HEK293T (cell line): ENCODE results near the gene PSD2.

ENCODE experiments used
- CTCF ChIA-PET: fragments of 350-600 bp; formaldehyde crosslinking; extraction: SDS; loops from one replicate; lab custom pipeline; 2021; ENCODE audit warnings: antibody characterized with exemption, inconsistent platforms; lab: Yijun Ruan, JAX
- POLR2A ChIA-PET: fragments of 350-600 bp; formaldehyde crosslinking; extraction: SDS; loops from one replicate; lab custom pipeline; 2020; ENCODE audit warnings: antibody characterized with exemption, inconsistent platforms; lab: Yijun Ruan, JAX
- DNase-seq: peaks from one replicate; pipeline ENCODE4 v3.0.0; 2012; ENCODE audit warnings: mixed read lengths; ENCODE audit errors: extremely low spot score
- ARNT ChIP-seq: fragments of 450-650 bp; IDR thresholded peaks from 2 replicates; pipeline ENCODE4 v1.6.1; 2017; ENCODE audit warnings: mild to moderate bottlenecking
- BHLHE40 ChIP-seq: fragments of 450-650 bp; IDR thresholded peaks from 2 replicates; pipeline ENCODE4 v1.6.1; 2016; ENCODE audit warnings: mild to moderate bottlenecking, moderate library complexity, borderline replicate concordance
- CTBP1 ChIP-seq: fragments of 450-650 bp; IDR thresholded peaks from 2 replicates; pipeline ENCODE4 v1.6.1; 2016; ENCODE audit warnings: borderline replicate concordance
- ELF4 ChIP-seq: fragments of 450-650 bp; IDR thresholded peaks from 2 replicates; pipeline ENCODE4 v1.6.1; 2017; ENCODE audit warnings: antibody characterized with exemption
- FOXA1 ChIP-seq: fragments of 450-650 bp; IDR thresholded peaks from 2 replicates; pipeline ENCODE4 v1.6.1; 2016; ENCODE audit warnings: mild to moderate bottlenecking
- FOXK2 ChIP-seq: fragments of 450-650 bp; IDR thresholded peaks from 2 replicates; pipeline ENCODE4 v1.6.1; 2016; ENCODE audit warnings: mild to moderate bottlenecking
- FOXM1 ChIP-seq: fragments of 450-650 bp; IDR thresholded peaks from 2 replicates; pipeline ENCODE4 v1.6.1; 2017; ENCODE audit warnings: mild to moderate bottlenecking, borderline replicate concordance
- HDGF ChIP-seq: fragments of 450-650 bp; IDR thresholded peaks from 2 replicates; pipeline ENCODE4 v1.6.1; 2017; ENCODE audit warnings: antibody characterized with exemption, borderline replicate concordance
- L3MBTL2 ChIP-seq: fragments of 450-650 bp; conservative IDR thresholded peaks from 2 replicates; pipeline ENCODE4 v1.6.1; 2016; ENCODE audit warnings: mild to moderate bottlenecking
- LEF1 ChIP-seq: fragments of 450-650 bp; IDR thresholded peaks from 2 replicates; pipeline ENCODE4 v1.6.1; 2017; ENCODE audit warnings: mild to moderate bottlenecking, borderline replicate concordance
- NFRKB ChIP-seq: fragments of 450-650 bp; IDR thresholded peaks from 2 replicates; pipeline ENCODE4 v1.6.1; 2016; ENCODE audit warnings: mild to moderate bottlenecking, moderate library complexity
- PKNOX1 ChIP-seq: fragments of 450-650 bp; IDR thresholded peaks from 2 replicates; pipeline ENCODE4 v1.6.1; 2016
- SP1 ChIP-seq: fragments of 450-650 bp; IDR thresholded peaks from 2 replicates; pipeline ENCODE4 v1.6.1; 2017
- SUZ12 ChIP-seq: fragments of 450-650 bp; IDR thresholded peaks from 2 replicates; pipeline ENCODE4 v1.6.1; 2016; ENCODE audit warnings: mild to moderate bottlenecking
- TARDBP ChIP-seq: fragments of 450-650 bp; IDR thresholded peaks from 2 replicates; pipeline ENCODE4 v1.6.1; 2016
- ZNF384 ChIP-seq: fragments of 450-650 bp; IDR thresholded peaks from 2 replicates; pipeline ENCODE4 v1.6.1; 2016

Gene PSD2

GRCh38 chr5:139849942-139850341 is 54.3 kb downstream of the PSD2 start:
- ChIA-PET CTCF (interaction anchor here (0.7 to 2.3 kb wide), 4 partner anchors 62 to 292 kb away, joined by 3 to 16 read pairs (median 8); no protein-coding TSS in a partner anchor), POLR2A (no interaction called here)
- no peak for TF ChIP-seq TARDBP
- TF ChIP-seq NFRKB = no peak
- no peak for TF ChIP-seq PKNOX1
- TF ChIP-seq FOXK2 = no peak
- TF ChIP-seq ARNT = no peak
- no peak for TF ChIP-seq SP1
- TF ChIP-seq ELF4 = no peak
- no peak for DNase-seq

GRCh38 chr5:139850423-139851016 is 54.9 kb downstream of the PSD2 start:
- CTCF ChIA-PET = interaction anchor here (0.7 to 2.3 kb wide), 4 partner anchors 63 to 291 kb away, joined by 3 to 16 read pairs (median 8); no protein-coding TSS in a partner anchor
- POLR2A ChIA-PET = no interaction called here
- no peak for DNase-seq
- no peak for TF ChIP-seq NFRKB
- TF ChIP-seq SUZ12 = no peak
- no peak for TF ChIP-seq CTBP1

GRCh38 chr5:139851558-139851957 is 56.0 kb downstream of the PSD2 start:
- CTCF ChIA-PET = interaction anchor here (2.1 kb wide), 1 partner anchor 64 kb away, joined by 6 read pairs; no protein-coding TSS in a partner anchor

GRCh38 chr5:139852696-139853095 is 57.1 kb downstream of the PSD2 start:
- ChIA-PET POLR2A (no interaction called here), CTCF (interaction anchor here (0.9 to 2.1 kb wide), 2 partner anchors 9 to 65 kb away, joined by 3 to 6 read pairs; no protein-coding TSS in a partner anchor)
- DNase-seq = no peak
- TF ChIP-seq LEF1 (no peak), TARDBP (no peak), ARNT (no peak), SP1 (no peak), PKNOX1 (no peak)

More at GRCh38 chr5:139851558-139851957, 56.0 kb downstream of the PSD2 start:
- POLR2A ChIA-PET = no interaction called here
- DNase-seq = no peak
- TF ChIP-seq SUZ12 (no peak), BHLHE40 (no peak), ZNF384 (no peak), LEF1 (no peak), L3MBTL2 (no peak), CTBP1 (no peak), FOXM1 (no peak), ELF4 (no peak), HDGF (no peak), TARDBP (no peak), PKNOX1 (no peak), FOXA1 (no peak), NFRKB (no peak), FOXK2 (no peak), SP1 (no peak), ARNT (no peak)

GRCh38 chr5:139854029-139854605 is 58.5 kb downstream of the PSD2 start:
- CTCF ChIA-PET = no interaction called here
- POLR2A ChIA-PET = no interaction called here
- TF ChIP-seq FOXM1 (no peak), ELF4 (no peak), HDGF (no peak), PKNOX1 (no peak), CTBP1 (no peak), SP1 (no peak), ARNT (no peak), NFRKB (no peak), ZNF384 (no peak), FOXA1 (no peak)
- DNase-seq = no peak

- POLR2A ChIA-PET = no interaction called here
- CTCF ChIA-PET = interaction anchor here (1.0 to 2.1 kb wide), 2 partner anchors 67 to 114 kb away, joined by 3 to 7 read pairs; no protein-coding TSS in a partner anchor
- no peak for TF ChIP-seq FOXK2
- no peak for TF ChIP-seq ELF4
- TF ChIP-seq ARNT = no peak
- no peak for TF ChIP-seq PKNOX1
- TF ChIP-seq CTBP1 = no peak
- no peak for TF ChIP-seq L3MBTL2
- no peak for TF ChIP-seq ZNF384
- no peak for TF ChIP-seq LEF1
- TF ChIP-seq SUZ12 = no peak
- no peak for TF ChIP-seq FOXM1
- TF ChIP-seq BHLHE40 = no peak
- TF ChIP-seq NFRKB = no peak
- TF ChIP-seq FOXA1 = no peak
- TF ChIP-seq TARDBP = no peak
- no peak for TF ChIP-seq HDGF
- no peak for TF ChIP-seq SP1
Observed at GRCh38 chr5:139854953-139855352, 59.3 kb downstream of the PSD2 start.

More at GRCh38 chr5:139854953-139855352, 59.3 kb downstream of the PSD2 start:
- DNase-seq = no peak
